CD4-positive, CD25-positive, alpha-beta regulatory T cell (primary cell): ENCODE results near the gene CRELD2. TPM values are rescaled to one million over a fixed set of nuclear protein-coding genes. Genes with fewer than 3 reads are reported as not detected.

Experiments
- ATAC-seq, 2 donors: fragments of 150-1000 bp; cut with Tn5 transposase; one replicate each; pipeline ENCODE4 v1.10.0; 2021; ENCODE audit warnings: low read depth in 2 of 2, moderate number of reproducible peaks in 2 of 2, moderate library complexity in 1 of 2
- DNase-seq, 3 donors: peaks; one replicate each; pipeline versions ENCODE4 v3.0.0 to v3.0.0-alpha.2; 2012 to 2022; ENCODE audit warnings: mixed read lengths in 1 of 3
- H3K27ac ChIP-seq: one replicate; pipeline ENCODE4 v1.7.0; 2013; ENCODE audit warnings: mild to moderate bottlenecking, low read length; ENCODE audit not compliant: insufficient read depth, poor library complexity, severe bottlenecking
- H3K27me3 ChIP-seq: one replicate; pipeline ENCODE4 v1.7.0; 2013; ENCODE audit warnings: low read length; ENCODE audit not compliant: control insufficient read depth, insufficient read depth
- H3K36me3 ChIP-seq: one replicate; pipeline ENCODE4 v1.7.0; 2013; ENCODE audit warnings: mild to moderate bottlenecking, low read length, moderate library complexity; ENCODE audit not compliant: control insufficient read depth, insufficient read depth
- H3K4me1 ChIP-seq: 2 replicates; pipeline ENCODE4 v1.7.0; 2013; ENCODE audit warnings: mild to moderate bottlenecking, low read length; ENCODE audit not compliant: insufficient read depth, control insufficient read depth, poor library complexity, severe bottlenecking
- H3K4me3 ChIP-seq: one replicate; pipeline ENCODE4 v1.7.0; 2013; ENCODE audit warnings: low read depth, mild to moderate bottlenecking, low read length, moderate library complexity
- H3K9me3 ChIP-seq, 2 experiments: 1 replicate in 1 of 2; 2 replicates in 1 of 2; pipeline ENCODE4 v1.7.0; 2013; ENCODE audit warnings: low read length in 2 of 2, mild to moderate bottlenecking in 1 of 2, moderate library complexity in 1 of 2; ENCODE audit not compliant: control insufficient read depth in 2 of 2
- H3K27ac Mint-ChIP-seq, 3 donors: one replicate each; pipeline ENCODE4 v1.8.0; 2020 to 2022; ENCODE audit warnings: mild to moderate bottlenecking in 3 of 3, mixed read lengths in 3 of 3, moderate library complexity in 2 of 3
- H3K27me3 Mint-ChIP-seq: one replicate; pipeline ENCODE4 v1.8.0; 2022; ENCODE audit warnings: mild to moderate bottlenecking, mixed read lengths
- H3K36me3 Mint-ChIP-seq: one replicate; pipeline ENCODE4 v1.8.0; 2020; ENCODE audit warnings: mixed read lengths
- H3K4me1 Mint-ChIP-seq, 4 donors: one replicate each; pipeline ENCODE4 v1.8.0; 2020 to 2022; ENCODE audit warnings: mixed read lengths in 4 of 4, mild to moderate bottlenecking in 1 of 4
- H3K4me3 Mint-ChIP-seq, 4 donors: one replicate each; pipeline ENCODE4 v1.8.0; 2020 to 2022; ENCODE audit warnings: mild to moderate bottlenecking in 4 of 4, mixed read lengths in 4 of 4, moderate library complexity in 3 of 4
- H3K9me3 Mint-ChIP-seq, 7 donors: one replicate each; pipeline ENCODE4 v1.8.0; 2020 to 2022; ENCODE audit warnings: mixed read lengths in 7 of 7, mild to moderate bottlenecking in 3 of 7, moderate library complexity in 2 of 7
- polyA plus RNA-seq, 4 donors: library from polyadenylated mRNA; unstranded; fragments of 300-500 nt; fragmentation: Illumina TruSeq; gene quantifications; one replicate each; pipeline ENCODE4 v1.2.3, GENCODE V29; 2021
- total RNA-seq: library from RNA; stranded (reverse); gene quantifications from one replicate; pipeline ENCODE4 v1.2.3, GENCODE V29; 2022

Gene CRELD2
- total and polyA plus RNA-seq, 5 donors from 2014 or later, result 22.4 to 38.2 (median 37.8) TPM

- Histone ChIP-seq H3K4me1 (peaks cover 44% of the 10 kb centered on the region), H3K4me3 (no peak overlapping the region), H3K27ac (peak overlapping the region; percentile 96), H3K9me3 (no peaks in the 10 kb centered on the region), H3K27me3 (no peaks in the 10 kb centered on the region), H3K36me3 (no peaks in the 10 kb centered on the region)
- H3K36me3 Mint-ChIP-seq, result no peaks in the 10 kb centered on the region
- H3K4me3 Mint-ChIP-seq, result peak overlapping the region; percentile 68 to 75 (median 71)
- H3K27ac Mint-ChIP-seq, result peak overlapping the region; percentile 60 to 91 (median 90)
- H3K4me1 Mint-ChIP-seq, result peaks cover 0 to 43% (median 15%) of the 10 kb centered on the region in 4 donors
- peaks cover 0 to 2% (median 0%) of the 10 kb centered on the region in 7 donors for H3K9me3 Mint-ChIP-seq
- ATAC-seq (peak; percentile 72 to 73), DNase-seq (peak; percentile 85 to 93 (median 88))
- no peaks in the 10 kb centered on the region for H3K27me3 Mint-ChIP-seq
Observed at GRCh38 chr22:49936018-49936972, 17.9 kb downstream of the CRELD2 start.

GRCh38 chr22:49936973-49937757 is 18.7 kb downstream of the CRELD2 start:
- peak overlapping the region; percentile 68 to 75 (median 71) for H3K4me3 Mint-ChIP-seq
- H3K27me3 Mint-ChIP-seq, result no peaks in the 10 kb centered on the region
- Histone ChIP-seq H3K9me3 (no peaks in the 10 kb centered on the region), H3K27me3 (no peaks in the 10 kb centered on the region), H3K4me3 (no peak overlapping the region), H3K36me3 (no peaks in the 10 kb centered on the region), H3K27ac (peak overlapping the region; percentile 96), H3K4me1 (peaks cover 37% of the 10 kb centered on the region)
- no peaks in the 10 kb centered on the region for H3K36me3 Mint-ChIP-seq
- H3K27ac Mint-ChIP-seq, result peak overlapping the region; percentile 48 to 91 (median 60)
- ATAC-seq (no peak), DNase-seq (no peak)
- peaks cover 0 to 2% (median 0%) of the 10 kb centered on the region in 7 donors for H3K9me3 Mint-ChIP-seq
- peaks cover 0 to 37% (median 12%) of the 10 kb centered on the region in 4 donors for H3K4me1 Mint-ChIP-seq

- H3K9me3 Mint-ChIP-seq, result peaks cover 0 to 2% (median 0%) of the 10 kb centered on the region in 7 donors
- DNase-seq (no peak), ATAC-seq (no peak)
- Histone ChIP-seq H3K27me3 (no peaks in the 10 kb centered on the region), H3K4me3 (no peak overlapping the region), H3K9me3 (no peaks in the 10 kb centered on the region), H3K36me3 (no peaks in the 10 kb centered on the region), H3K27ac (peak overlapping the region; percentile 96), H3K4me1 (peaks cover 36% of the 10 kb centered on the region)
- H3K4me3 Mint-ChIP-seq, result peak overlapping the region in 1 of 4 donors; percentile 44
- H3K36me3 Mint-ChIP-seq, result no peaks in the 10 kb centered on the region
- H3K4me1 Mint-ChIP-seq, result peaks cover 0 to 29% (median 9%) of the 10 kb centered on the region in 4 donors
- no peaks in the 10 kb centered on the region for H3K27me3 Mint-ChIP-seq
- H3K27ac Mint-ChIP-seq, result peak overlapping the region in 1 of 3 donors; percentile 20
Observed at GRCh38 chr22:49937758-49938564, 19.5 kb downstream of the CRELD2 start.

- H3K9me3 ChIP-seq, result no peaks in the 10 kb centered on the region
- no peak for DNase-seq
- Mint-ChIP-seq H3K27me3 (no peaks in the 10 kb centered on the region), H3K4me3 (no peak overlapping the region), H3K9me3 (peaks cover 0 to 2% (median 0%) of the 10 kb centered on the region in 7 donors), H3K36me3 (no peaks in the 10 kb centered on the region), H3K27ac (peak overlapping the region in 1 of 3 donors; percentile 73), H3K4me1 (peaks cover 0 to 23% (median 4%) of the 10 kb centered on the region in 4 donors)
- peaks cover 30% of the 10 kb centered on the region for H3K4me1 ChIP-seq
- H3K27me3 ChIP-seq, result no peaks in the 10 kb centered on the region
- H3K4me3 ChIP-seq, result no peak overlapping the region
- no peaks in the 10 kb centered on the region for H3K36me3 ChIP-seq
- H3K27ac ChIP-seq, result no peak overlapping the region
- ATAC-seq, result no peak
Observed at GRCh38 chr22:49938565-49939136, 20.2 kb downstream of the CRELD2 start.

- H3K9me3 Mint-ChIP-seq, result peaks cover 0 to 2% (median 0%) of the 10 kb centered on the region in 7 donors
- H3K27me3 ChIP-seq, result no peaks in the 10 kb centered on the region
Observed at GRCh38 chr22:49941507-49942316, 23.3 kb downstream of the CRELD2 start.

GRCh38 chr22:49942565-49943404 is 24.4 kb downstream of the CRELD2 start:
- no peaks in the 10 kb centered on the region for H3K36me3 Mint-ChIP-seq
- peaks cover 0 to 2% (median 0%) of the 10 kb centered on the region in 7 donors for H3K9me3 Mint-ChIP-seq
- Histone ChIP-seq H3K27ac (no peak overlapping the region), H3K4me1 (peaks cover 12% of the 10 kb centered on the region), H3K9me3 (no peaks in the 10 kb centered on the region), H3K4me3 (no peak overlapping the region), H3K36me3 (no peaks in the 10 kb centered on the region), H3K27me3 (no peaks in the 10 kb centered on the region)
- no peak overlapping the region for H3K27ac Mint-ChIP-seq
- DNase-seq (no peak), ATAC-seq (no peak)
- no peak overlapping the region for H3K4me3 Mint-ChIP-seq
- peaks cover 4 to 30% (median 11%) of the 10 kb centered on the region in 4 donors for H3K4me1 Mint-ChIP-seq
- H3K27me3 Mint-ChIP-seq, result no peaks in the 10 kb centered on the region

More at GRCh38 chr22:49941507-49942316, 23.3 kb downstream of the CRELD2 start:
- Mint-ChIP-seq H3K27ac (peak overlapping the region in 1 of 3 donors; percentile 20), H3K36me3 (no peaks in the 10 kb centered on the region), H3K27me3 (no peaks in the 10 kb centered on the region), H3K4me3 (peak overlapping the region in 1 of 4 donors; percentile 22), H3K4me1 (peaks cover 4 to 30% (median 11%) of the 10 kb centered on the region in 4 donors)
- Histone ChIP-seq H3K9me3 (no peaks in the 10 kb centered on the region), H3K36me3 (no peaks in the 10 kb centered on the region), H3K4me1 (peaks cover 22% of the 10 kb centered on the region), H3K4me3 (no peak overlapping the region), H3K27ac (no peak overlapping the region)
- DNase-seq, result no peak
- no peak for ATAC-seq
